ENCODE results near the gene ABHD1. TPM values are rescaled to one million over a fixed set of nuclear protein-coding genes. Genes with fewer than 3 reads are reported as not detected.

The ABHD1 gene
- total RNA-seq, 1 experiment from 2014 or later, result 0.46 TPM

DNA sequence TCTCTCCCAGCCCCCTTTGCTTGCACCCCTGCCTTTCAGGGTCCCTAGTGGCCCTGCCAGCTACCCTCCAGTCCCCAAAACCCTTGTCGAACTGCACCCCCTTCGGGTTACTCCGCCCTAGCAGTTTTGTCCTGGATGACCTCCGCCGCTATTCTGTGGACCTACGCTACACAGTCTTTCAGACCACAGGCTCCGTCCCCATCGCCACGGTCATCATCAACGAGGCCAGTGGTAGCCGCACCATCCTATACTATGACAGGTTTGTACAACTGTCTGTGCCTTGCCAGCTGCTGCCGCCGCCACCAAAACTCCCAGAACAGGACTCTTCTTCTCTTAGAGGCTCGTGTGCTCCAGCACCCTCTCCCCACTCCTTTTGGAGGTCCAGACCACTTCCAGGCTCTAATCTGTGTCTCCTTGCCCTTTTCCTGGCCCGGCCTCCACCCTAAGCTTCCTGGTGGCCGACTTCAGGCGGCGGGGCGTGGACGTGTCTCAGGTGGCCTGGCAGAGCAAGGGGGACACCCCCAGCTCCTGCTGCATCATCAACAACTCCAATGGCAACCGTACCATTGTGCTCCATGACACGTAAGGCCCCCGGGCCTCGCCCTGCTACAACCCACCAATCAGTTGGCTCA lies 29.1 kb upstream of the ABHD1 start:
- CTCF ChIA-PET, result no interaction called here
- TF ChIP-seq, protein P1, sequence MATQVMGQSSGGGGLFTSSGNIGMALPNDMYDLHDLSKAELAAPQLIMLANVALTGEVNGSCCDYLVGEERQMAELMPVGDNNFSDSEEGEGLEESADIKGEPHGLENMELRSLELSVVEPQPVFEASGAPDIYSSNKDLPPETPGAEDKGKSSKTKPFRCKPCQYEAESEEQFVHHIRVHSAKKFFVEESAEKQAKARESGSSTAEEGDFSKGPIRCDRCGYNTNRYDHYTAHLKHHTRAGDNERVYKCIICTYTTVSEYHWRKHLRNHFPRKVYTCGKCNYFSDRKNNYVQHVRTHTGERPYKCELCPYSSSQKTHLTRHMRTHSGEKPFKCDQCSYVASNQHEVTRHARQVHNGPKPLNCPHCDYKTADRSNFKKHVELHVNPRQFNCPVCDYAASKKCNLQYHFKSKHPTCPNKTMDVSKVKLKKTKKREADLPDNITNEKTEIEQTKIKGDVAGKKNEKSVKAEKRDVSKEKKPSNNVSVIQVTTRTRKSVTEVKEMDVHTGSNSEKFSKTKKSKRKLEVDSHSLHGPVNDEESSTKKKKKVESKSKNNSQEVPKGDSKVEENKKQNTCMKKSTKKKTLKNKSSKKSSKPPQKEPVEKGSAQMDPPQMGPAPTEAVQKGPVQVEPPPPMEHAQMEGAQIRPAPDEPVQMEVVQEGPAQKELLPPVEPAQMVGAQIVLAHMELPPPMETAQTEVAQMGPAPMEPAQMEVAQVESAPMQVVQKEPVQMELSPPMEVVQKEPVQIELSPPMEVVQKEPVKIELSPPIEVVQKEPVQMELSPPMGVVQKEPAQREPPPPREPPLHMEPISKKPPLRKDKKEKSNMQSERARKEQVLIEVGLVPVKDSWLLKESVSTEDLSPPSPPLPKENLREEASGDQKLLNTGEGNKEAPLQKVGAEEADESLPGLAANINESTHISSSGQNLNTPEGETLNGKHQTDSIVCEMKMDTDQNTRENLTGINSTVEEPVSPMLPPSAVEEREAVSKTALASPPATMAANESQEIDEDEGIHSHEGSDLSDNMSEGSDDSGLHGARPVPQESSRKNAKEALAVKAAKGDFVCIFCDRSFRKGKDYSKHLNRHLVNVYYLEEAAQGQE (IDR thresholded peaks at IDR 0.05; ENCODE audit: insufficient read depth in 1 of 2, low read depth in 2 of 2, low read length in 1 of 2), result no peak
- no peak for TF ChIP-seq TCF7L2 (IDR thresholded peaks at IDR 0.05; ENCODE audit: low read depth, low read length)
- no peak for TF ChIP-seq SIN3A (IDR thresholded peaks at IDR 0.05; ENCODE audit: borderline replicate concordance, insufficient read depth, low read depth, low read length)
- TF ChIP-seq, protein P2, sequence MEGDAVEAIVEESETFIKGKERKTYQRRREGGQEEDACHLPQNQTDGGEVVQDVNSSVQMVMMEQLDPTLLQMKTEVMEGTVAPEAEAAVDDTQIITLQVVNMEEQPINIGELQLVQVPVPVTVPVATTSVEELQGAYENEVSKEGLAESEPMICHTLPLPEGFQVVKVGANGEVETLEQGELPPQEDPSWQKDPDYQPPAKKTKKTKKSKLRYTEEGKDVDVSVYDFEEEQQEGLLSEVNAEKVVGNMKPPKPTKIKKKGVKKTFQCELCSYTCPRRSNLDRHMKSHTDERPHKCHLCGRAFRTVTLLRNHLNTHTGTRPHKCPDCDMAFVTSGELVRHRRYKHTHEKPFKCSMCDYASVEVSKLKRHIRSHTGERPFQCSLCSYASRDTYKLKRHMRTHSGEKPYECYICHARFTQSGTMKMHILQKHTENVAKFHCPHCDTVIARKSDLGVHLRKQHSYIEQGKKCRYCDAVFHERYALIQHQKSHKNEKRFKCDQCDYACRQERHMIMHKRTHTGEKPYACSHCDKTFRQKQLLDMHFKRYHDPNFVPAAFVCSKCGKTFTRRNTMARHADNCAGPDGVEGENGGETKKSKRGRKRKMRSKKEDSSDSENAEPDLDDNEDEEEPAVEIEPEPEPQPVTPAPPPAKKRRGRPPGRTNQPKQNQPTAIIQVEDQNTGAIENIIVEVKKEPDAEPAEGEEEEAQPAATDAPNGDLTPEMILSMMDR (IDR thresholded peaks at IDR 0.05), result no peak
- TF ChIP-seq POLR2AphosphoS5 (IDR thresholded peaks at IDR 0.05; ENCODE audit: low read depth, low read length), result no peak
- POLR2A ChIA-PET, result no interaction called here

DNA sequence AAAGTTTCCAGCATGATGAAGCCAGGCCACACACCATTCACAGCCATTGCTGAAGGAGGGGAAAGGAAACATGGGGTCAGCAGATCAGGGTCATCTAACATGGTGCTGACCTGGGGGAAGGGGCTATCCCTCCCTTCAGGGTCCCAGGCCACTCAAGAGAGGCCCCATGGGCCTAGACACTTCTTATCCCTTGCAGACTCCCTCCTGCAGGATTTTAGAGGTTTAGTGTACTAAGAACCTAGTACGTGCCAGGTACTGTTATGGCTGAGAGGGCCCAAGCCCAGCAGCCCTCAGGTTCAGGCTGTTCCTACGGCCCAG lies 28.2 kb upstream of the ABHD1 start:
- Histone ChIP-seq H3K27ac (ENCODE audit: low read length) (no peak overlapping the region), H3K4me1 (ENCODE audit: control insufficient read depth, insufficient read depth, low read length) (no peaks in the 10 kb centered on the region), H3K4me3 (ENCODE audit: low read depth in 2 of 2, low read length in 2 of 2) (no peak overlapping the region), H3K36me3 (ENCODE audit: control insufficient read depth, insufficient read depth, low read length) (no peaks in the 10 kb centered on the region), H3K9me3 (ENCODE audit: control insufficient read depth, insufficient read depth, low read depth, low read length) (no peaks in the 10 kb centered on the region), H3K27me3 (ENCODE audit: control insufficient read depth, insufficient read depth, low read length) (no peaks in the 10 kb centered on the region)
- DNase-seq (ENCODE audit: low read depth, low spot score) (no peak), ATAC-seq (no peak)
- ChIA-PET POLR2A (no interaction called here), CTCF (no interaction called here)
- intact Hi-C loops (cut with micrococcal nuclease; ENCODE audit: unreplicated experiment), result loop anchor here (5.0 kb wide), 1 partner anchor 187 kb away; the partner anchor contains the start of gene TRIM54
- no peak for TF ChIP-seq SIN3A (IDR thresholded peaks at IDR 0.05; ENCODE audit: borderline replicate concordance, insufficient read depth, low read depth, low read length)
- no peak for TF ChIP-seq TCF7L2 (IDR thresholded peaks at IDR 0.05; ENCODE audit: low read depth, low read length)
- TF ChIP-seq POLR2AphosphoS5 (IDR thresholded peaks at IDR 0.05; ENCODE audit: low read depth, low read length), result no peak
- TF ChIP-seq, protein P2 (IDR thresholded peaks at IDR 0.05), result no peak
- TF ChIP-seq, protein P1 (IDR thresholded peaks at IDR 0.05; ENCODE audit: insufficient read depth in 1 of 2, low read depth in 2 of 2, low read length in 1 of 2), result no peak
- no TSS peak for BruUV-seq (replicated peaks)
- in situ Hi-C loops (cut with HindIII; ENCODE audit: low pct_unique_long_range_greater_than_20kb, low sequenced_read_pairs), result no loop called here

More for the DNA sequence above, 29.1 kb upstream of the ABHD1 start:
- no peaks in the 10 kb centered on the region for H3K9me3 ChIP-seq (ENCODE audit: control insufficient read depth, insufficient read depth, low read depth, low read length)
- no peaks in the 10 kb centered on the region for H3K36me3 ChIP-seq (ENCODE audit: control insufficient read depth, insufficient read depth, low read length)
- in situ Hi-C loops (cut with HindIII; ENCODE audit: low pct_unique_long_range_greater_than_20kb, low sequenced_read_pairs), result no loop called here
- no peak for ATAC-seq
- H3K4me3 ChIP-seq (ENCODE audit: low read depth in 2 of 2, low read length in 2 of 2), result no peak overlapping the region
- no peak for DNase-seq (ENCODE audit: low read depth, low spot score)
- H3K27ac ChIP-seq (ENCODE audit: low read length), result no peak overlapping the region
- no peaks in the 10 kb centered on the region for H3K27me3 ChIP-seq (ENCODE audit: control insufficient read depth, insufficient read depth, low read length)
- intact Hi-C loops (cut with micrococcal nuclease; ENCODE audit: unreplicated experiment), result no loop called here
- no TSS peak for BruUV-seq (replicated peaks)
- no peaks in the 10 kb centered on the region for H3K4me1 ChIP-seq (ENCODE audit: control insufficient read depth, insufficient read depth, low read length)
